ENCODE results near the gene C17orf67. TPM values are rescaled to one million over a fixed set of nuclear protein-coding genes. Genes with fewer than 3 reads are reported as not detected.

Gene C17orf67
- total and polyA plus RNA-seq, 2 experiments from 2014 or later: 1.2 to 1.3 TPM

- TF ChIP-seq EZH2phosphoT487 (IDR thresholded peaks at IDR 0.05; ENCODE audit: insufficient read depth, low read depth) (no peak), EZH2 (IDR thresholded peaks at IDR 0.05; ENCODE audit: insufficient read depth, poor library complexity, severe bottlenecking) (no peak)
- Histone ChIP-seq H3K4me2 (ENCODE audit: unreplicated experiment) (no peak overlapping the region), H3K36me3 (ENCODE audit: low read depth) (no peaks in the 10 kb centered on the region), H3K4me1 (ENCODE audit: insufficient read depth) (no peaks in the 10 kb centered on the region), H3K27me3 (replicated peaks; ENCODE audit: insufficient read depth) (no peaks in the 10 kb centered on the region), H4K20me1 (ENCODE audit: insufficient read depth) (no peaks in the 10 kb centered on the region), H3K79me2 (ENCODE audit: insufficient read depth) (no peaks in the 10 kb centered on the region), H2AFZ (peak overlapping the region; percentile 24; the same call in 1 of the 2 replicates), H3K9me2 (ENCODE audit: insufficient read depth) (no peaks in the 10 kb centered on the region), H3K9me3 (ENCODE audit: low read depth) (no peaks in the 10 kb centered on the region), H3K4me3 (no peak overlapping the region), H3F3A (ENCODE audit: insufficient read depth) (no peaks in the 10 kb centered on the region), H3K9ac (no peak overlapping the region), H3K27ac (no peak overlapping the region)
- WGBS, 2 experiments (ENCODE audit: low coverage in 1 of 2, low lambda C conversion rate in 2 of 2, missing lambda C conversion rate in 2 of 2): 16 to 27% methylated on average over 4 of the region's 4 CpGs
- DNase-seq: peak; percentile 17
- in situ Hi-C loops (cut with MboI): no loop called here
Measured at GRCh38 chr17:56798916-56799315, 34.8 kb downstream of the C17orf67 start.

- Histone ChIP-seq H3K27me3 (replicated peaks; ENCODE audit: insufficient read depth) (no peaks in the 10 kb centered on the region), H3K4me3 (no peak overlapping the region), H3K36me3 (ENCODE audit: low read depth) (no peaks in the 10 kb centered on the region), H3K9me3 (ENCODE audit: low read depth) (no peaks in the 10 kb centered on the region), H3K9ac (no peak overlapping the region), H3K27ac (no peak overlapping the region), H3F3A (ENCODE audit: insufficient read depth) (no peaks in the 10 kb centered on the region), H4K20me1 (ENCODE audit: insufficient read depth) (no peaks in the 10 kb centered on the region), H3K4me1 (ENCODE audit: insufficient read depth) (no peaks in the 10 kb centered on the region), H2AFZ (no peak overlapping the region), H3K9me2 (ENCODE audit: insufficient read depth) (no peaks in the 10 kb centered on the region), H3K79me2 (ENCODE audit: insufficient read depth) (no peaks in the 10 kb centered on the region), H3K4me2 (ENCODE audit: unreplicated experiment) (no peak overlapping the region)
- no peak for DNase-seq
- TF ChIP-seq EZH2phosphoT487 (IDR thresholded peaks at IDR 0.05; ENCODE audit: insufficient read depth, low read depth) (no peak), EZH2 (IDR thresholded peaks at IDR 0.05; ENCODE audit: insufficient read depth, poor library complexity, severe bottlenecking) (no peak)
- WGBS, 2 experiments (ENCODE audit: low coverage in 1 of 2, low lambda C conversion rate in 2 of 2, missing lambda C conversion rate in 2 of 2): 81 to 83% methylated on average over 8 of the region's 8 CpGs
- in situ Hi-C loops (cut with MboI): no loop called here
Measured at GRCh38 chr17:56796536-56796935, 37.2 kb downstream of the C17orf67 start.

GRCh38 chr17:56795221-56795865, 38.4 kb downstream of the C17orf67 start:
- no peak for TF ChIP-seq EZH2 (IDR thresholded peaks at IDR 0.05; ENCODE audit: insufficient read depth, poor library complexity, severe bottlenecking)
- no peaks in the 10 kb centered on the region for H3K36me3 ChIP-seq (ENCODE audit: low read depth)
- no peaks in the 10 kb centered on the region for H3K4me1 ChIP-seq (ENCODE audit: insufficient read depth)
- no peaks in the 10 kb centered on the region for H3K9me3 ChIP-seq (ENCODE audit: low read depth)
- H3K27me3 ChIP-seq (replicated peaks; ENCODE audit: insufficient read depth): no peaks in the 10 kb centered on the region
- H3K79me2 ChIP-seq (ENCODE audit: insufficient read depth): no peaks in the 10 kb centered on the region
- H3K4me3 ChIP-seq: no peak overlapping the region
- DNase-seq: no peak
- no peak overlapping the region for H3K27ac ChIP-seq
- H3K4me2 ChIP-seq (ENCODE audit: unreplicated experiment): no peak overlapping the region
- no peaks in the 10 kb centered on the region for H4K20me1 ChIP-seq (ENCODE audit: insufficient read depth)
- H3K9ac ChIP-seq: no peak overlapping the region
- WGBS, 2 experiments (ENCODE audit: low coverage in 1 of 2, low lambda C conversion rate in 2 of 2, missing lambda C conversion rate in 2 of 2): 81 to 87% methylated on average over 5 of the region's 5 CpGs
- H2AFZ ChIP-seq: no peak overlapping the region
- in situ Hi-C loops (cut with MboI): no loop called here
- no peaks in the 10 kb centered on the region for H3F3A ChIP-seq (ENCODE audit: insufficient read depth)
- H3K9me2 ChIP-seq (ENCODE audit: insufficient read depth): no peaks in the 10 kb centered on the region

GRCh38 chr17:56793957-56794356, 39.8 kb downstream of the C17orf67 start:
- Histone ChIP-seq H3K36me3 (ENCODE audit: low read depth) (no peaks in the 10 kb centered on the region), H3K9me2 (ENCODE audit: insufficient read depth) (no peaks in the 10 kb centered on the region), H3K79me2 (ENCODE audit: insufficient read depth) (no peaks in the 10 kb centered on the region), H2AFZ (no peak overlapping the region), H3K4me2 (ENCODE audit: unreplicated experiment) (no peak overlapping the region), H3K27me3 (replicated peaks; ENCODE audit: insufficient read depth) (no peaks in the 10 kb centered on the region), H3K9ac (no peak overlapping the region), H3K9me3 (ENCODE audit: low read depth) (no peaks in the 10 kb centered on the region), H3K4me3 (no peak overlapping the region), H3K27ac (no peak overlapping the region), H3F3A (ENCODE audit: insufficient read depth) (no peaks in the 10 kb centered on the region), H3K4me1 (ENCODE audit: insufficient read depth) (no peaks in the 10 kb centered on the region), H4K20me1 (ENCODE audit: insufficient read depth) (no peaks in the 10 kb centered on the region)
- TF ChIP-seq EZH2phosphoT487 (IDR thresholded peaks at IDR 0.05; ENCODE audit: insufficient read depth, low read depth) (no peak), EZH2 (IDR thresholded peaks at IDR 0.05; ENCODE audit: insufficient read depth, poor library complexity, severe bottlenecking) (no peak)
- WGBS, 2 experiments (ENCODE audit: low coverage in 1 of 2, low lambda C conversion rate in 2 of 2, missing lambda C conversion rate in 2 of 2): 94% methylated on average over 3 of the region's 3 CpGs
- in situ Hi-C loops (cut with MboI): no loop called here
- no peak for DNase-seq

GRCh38 chr17:56793531-56793930, 40.2 kb downstream of the C17orf67 start:
- Histone ChIP-seq H3F3A (ENCODE audit: insufficient read depth) (no peaks in the 10 kb centered on the region), H2AFZ (no peak overlapping the region), H3K4me2 (ENCODE audit: unreplicated experiment) (no peak overlapping the region), H4K20me1 (ENCODE audit: insufficient read depth) (no peaks in the 10 kb centered on the region), H3K27ac (no peak overlapping the region), H3K4me1 (ENCODE audit: insufficient read depth) (no peaks in the 10 kb centered on the region), H3K9me3 (ENCODE audit: low read depth) (no peaks in the 10 kb centered on the region), H3K27me3 (replicated peaks; ENCODE audit: insufficient read depth) (no peaks in the 10 kb centered on the region), H3K4me3 (no peak overlapping the region), H3K9ac (no peak overlapping the region), H3K9me2 (ENCODE audit: insufficient read depth) (no peaks in the 10 kb centered on the region), H3K79me2 (ENCODE audit: insufficient read depth) (no peaks in the 10 kb centered on the region), H3K36me3 (ENCODE audit: low read depth) (no peaks in the 10 kb centered on the region)
- in situ Hi-C loops (cut with MboI): no loop called here
- TF ChIP-seq EZH2 (IDR thresholded peaks at IDR 0.05; ENCODE audit: insufficient read depth, poor library complexity, severe bottlenecking) (no peak), EZH2phosphoT487 (IDR thresholded peaks at IDR 0.05; ENCODE audit: insufficient read depth, low read depth) (no peak)
- DNase-seq: no peak
